ENCODE results near the gene FLAD1.
A peak's percentile ranks its signal among the peaks of the same experiment; 100 is the strongest.

Gene FLAD1

GRCh38 chr1:155010211-155010918 lies 27.2 kb downstream of the FLAD1 start:
- TF ChIP-seq, protein P1, sequence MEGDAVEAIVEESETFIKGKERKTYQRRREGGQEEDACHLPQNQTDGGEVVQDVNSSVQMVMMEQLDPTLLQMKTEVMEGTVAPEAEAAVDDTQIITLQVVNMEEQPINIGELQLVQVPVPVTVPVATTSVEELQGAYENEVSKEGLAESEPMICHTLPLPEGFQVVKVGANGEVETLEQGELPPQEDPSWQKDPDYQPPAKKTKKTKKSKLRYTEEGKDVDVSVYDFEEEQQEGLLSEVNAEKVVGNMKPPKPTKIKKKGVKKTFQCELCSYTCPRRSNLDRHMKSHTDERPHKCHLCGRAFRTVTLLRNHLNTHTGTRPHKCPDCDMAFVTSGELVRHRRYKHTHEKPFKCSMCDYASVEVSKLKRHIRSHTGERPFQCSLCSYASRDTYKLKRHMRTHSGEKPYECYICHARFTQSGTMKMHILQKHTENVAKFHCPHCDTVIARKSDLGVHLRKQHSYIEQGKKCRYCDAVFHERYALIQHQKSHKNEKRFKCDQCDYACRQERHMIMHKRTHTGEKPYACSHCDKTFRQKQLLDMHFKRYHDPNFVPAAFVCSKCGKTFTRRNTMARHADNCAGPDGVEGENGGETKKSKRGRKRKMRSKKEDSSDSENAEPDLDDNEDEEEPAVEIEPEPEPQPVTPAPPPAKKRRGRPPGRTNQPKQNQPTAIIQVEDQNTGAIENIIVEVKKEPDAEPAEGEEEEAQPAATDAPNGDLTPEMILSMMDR (IDR thresholded peaks at IDR 0.05; ENCODE audit: low read depth, low read length) = no peak
- H3K4me3 ChIP-seq (replicated peaks in 1 of 2; ENCODE audit: low read depth in 2 of 2, low read length in 2 of 2) = no peak overlapping the region
- DNase-seq (ENCODE audit: low read depth in 2 of 2) = no peak

GRCh38 chr1:155011004-155011416 lies 27.9 kb downstream of the FLAD1 start:
- no peak overlapping the region for H3K4me3 ChIP-seq (replicated peaks in 1 of 2; ENCODE audit: low read depth in 2 of 2, low read length in 2 of 2)
- DNase-seq (ENCODE audit: low read depth in 2 of 2) = no peak
- TF ChIP-seq, protein P1 (IDR thresholded peaks at IDR 0.05; ENCODE audit: low read depth, low read length) = no peak

DNA sequence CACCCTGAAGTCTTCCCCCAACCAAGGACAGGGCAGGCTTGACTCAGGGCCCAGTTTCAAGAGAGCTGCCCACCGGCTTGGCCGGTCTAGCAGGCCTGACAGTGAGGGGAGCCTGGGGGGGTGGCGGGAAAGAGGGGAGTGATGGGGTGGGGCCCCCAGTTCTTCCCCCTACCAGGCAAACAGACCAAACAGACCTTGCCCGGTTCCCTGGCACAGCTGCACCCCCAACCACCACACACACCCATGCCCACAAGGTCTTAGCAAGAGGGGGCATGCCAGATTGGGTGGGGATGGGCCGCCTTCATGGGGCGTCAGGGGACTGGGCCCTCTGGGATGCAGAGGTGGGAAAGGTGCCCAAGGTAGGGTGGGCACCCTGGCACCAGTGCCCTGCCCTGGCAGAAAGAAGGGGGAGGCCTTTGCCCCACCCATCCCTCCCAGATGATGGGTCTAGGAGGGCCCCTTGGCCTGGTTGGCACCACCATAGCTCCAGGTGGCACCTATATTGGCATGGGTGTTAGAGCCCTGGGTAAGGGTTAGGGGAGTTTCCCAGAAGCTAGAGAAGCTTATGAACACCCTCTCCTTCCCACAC lies 28.4 kb downstream of the FLAD1 start:
- DNase-seq (ENCODE audit: low read depth in 2 of 2) = no peak
- H3K4me3 ChIP-seq (replicated peaks in 1 of 2; ENCODE audit: low read depth in 2 of 2, low read length in 2 of 2) = no peak overlapping the region
- TF ChIP-seq, protein P1 (IDR thresholded peaks at IDR 0.05; ENCODE audit: low read depth, low read length) = no peak

GRCh38 chr1:155012026-155012546 lies 28.9 kb downstream of the FLAD1 start:
- H3K4me3 ChIP-seq (replicated peaks in 1 of 2; ENCODE audit: low read depth in 2 of 2, low read length in 2 of 2) = no peak overlapping the region
- TF ChIP-seq, protein P1 (IDR thresholded peaks at IDR 0.05; ENCODE audit: low read depth, low read length) = no peak
- DNase-seq (ENCODE audit: low read depth in 2 of 2) = peak; percentile 39 to 76

DNA sequence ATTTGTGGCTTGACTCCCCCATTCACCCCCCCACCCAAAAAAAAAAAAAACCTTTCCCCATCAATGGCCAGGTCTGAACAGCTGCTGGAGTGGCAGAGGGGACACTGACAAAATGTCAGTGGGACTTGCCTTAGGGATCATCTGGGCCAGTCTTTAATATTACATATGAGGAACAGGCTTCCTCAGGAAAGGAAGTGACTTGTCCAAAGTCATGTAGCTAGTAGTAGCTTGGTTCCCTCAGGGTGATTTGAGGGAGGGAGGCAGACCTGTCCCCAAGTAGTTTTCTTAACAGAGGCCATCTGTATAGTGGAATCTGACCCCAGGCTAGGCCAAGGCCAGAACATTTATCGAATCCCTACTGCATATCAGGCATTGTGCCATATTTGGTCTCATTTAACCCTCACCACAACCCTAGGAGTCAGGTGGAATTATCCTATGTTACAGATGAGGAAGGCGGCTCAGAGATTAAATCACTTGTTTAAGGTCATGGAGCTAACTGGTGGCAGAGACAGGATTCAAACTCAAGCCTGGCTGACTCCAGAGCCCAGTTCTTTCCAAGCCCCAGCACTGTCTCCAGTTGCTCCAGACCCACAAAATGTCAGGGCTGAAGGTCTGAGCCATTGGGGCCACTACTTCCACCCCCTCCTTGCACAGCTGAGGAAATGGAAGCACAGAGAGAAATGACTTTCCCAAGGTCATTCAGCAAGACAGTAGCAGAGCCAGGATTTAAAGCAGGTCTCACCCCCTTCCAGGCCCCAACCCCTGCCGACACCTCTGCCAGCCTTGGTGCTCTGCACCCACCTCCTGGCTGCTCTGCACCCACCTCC lies 29.8 kb downstream of the FLAD1 start:
- DNase-seq (ENCODE audit: low read depth in 2 of 2) = no peak
- no peak overlapping the region for H3K4me3 ChIP-seq (replicated peaks in 1 of 2; ENCODE audit: low read depth in 2 of 2, low read length in 2 of 2)

DNA sequence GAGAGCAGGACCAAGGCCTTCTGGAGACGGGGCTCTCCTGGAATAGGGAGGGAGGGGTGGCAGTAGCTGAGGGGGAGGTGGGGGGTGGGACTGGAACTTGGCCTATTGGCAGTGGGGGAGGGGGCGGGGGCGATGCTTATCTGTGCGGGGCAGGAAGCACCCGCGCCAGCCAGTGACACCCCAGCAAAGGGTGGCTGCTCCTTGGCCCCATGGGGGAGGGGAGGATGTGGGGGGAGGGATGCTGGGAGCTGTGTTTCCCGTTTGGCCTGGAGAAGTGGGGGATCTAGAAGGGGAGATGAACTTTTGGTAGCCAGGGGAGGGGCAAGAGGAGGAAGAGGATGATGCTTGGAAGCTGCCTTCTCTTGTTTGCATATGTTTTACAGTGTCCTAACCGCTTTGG lies 30.5 kb downstream of the FLAD1 start:
- TF ChIP-seq, protein P1 (IDR thresholded peaks at IDR 0.05; ENCODE audit: low read depth, low read length) = no peak
- no peak overlapping the region for H3K4me3 ChIP-seq (replicated peaks in 1 of 2; ENCODE audit: low read depth in 2 of 2, low read length in 2 of 2)
- DNase-seq (ENCODE audit: low read depth in 2 of 2) = no peak

More for the DNA sequence above, 29.8 kb downstream of the FLAD1 start:
- TF ChIP-seq, protein P1 (IDR thresholded peaks at IDR 0.05; ENCODE audit: low read depth, low read length) = no peak

Measured in cardiac fibroblast (primary cell).